Bronchial epithelial cell (primary cell): ENCODE data around the gene CAMTA1. TPM values are rescaled to one million over a fixed set of nuclear protein-coding genes. Genes with fewer than 3 reads are reported as not detected.

ENCODE experiments used
- DNase-seq: peaks from one replicate; pipeline ENCODE4 v3.0.0-alpha.2; 2010; ENCODE audit warnings: low read depth
- FAIRE-seq: peaks from 2 replicates; lab custom pipeline; 2011; peaks lifted over from hg19 to GRCh38; lab: Jason Lieb, UNC
- H3K27me3 ChIP-seq: 2 replicates; pipeline ENCODE4 v1.5.1; 2011; ENCODE audit warnings: low read length; ENCODE audit not compliant: control insufficient read depth, insufficient read depth
- H3K36me3 ChIP-seq: 2 replicates; pipeline ENCODE4 v1.5.1; 2011; ENCODE audit warnings: low read length; ENCODE audit not compliant: control insufficient read depth, insufficient read depth
- H3K4me3 ChIP-seq: 2 replicates; pipeline ENCODE4 v1.5.1; 2011; ENCODE audit warnings: mild to moderate bottlenecking, low read depth, low read length, control low read depth
- total RNA-seq: library from RNA; depleted of rRNA; stranded (reverse); fragments of >200 nt; gene quantifications from 2 replicates; pipeline ENCODE4 v1.2.1, GENCODE V29; 2014
- TF ChIP-seq, protein P1 (sequence below): IDR thresholded peaks from 2 replicates; pipeline ENCODE4 v1.5.1; 2011; ENCODE audit warnings: mild to moderate bottlenecking, moderate library complexity, low read length, control low read depth, inconsistent platforms; ENCODE audit not compliant: insufficient read depth, severe bottlenecking

CAMTA1 gene
- total RNA-seq, 1 donor from 2014 or later: 68.2 TPM

DNA sequence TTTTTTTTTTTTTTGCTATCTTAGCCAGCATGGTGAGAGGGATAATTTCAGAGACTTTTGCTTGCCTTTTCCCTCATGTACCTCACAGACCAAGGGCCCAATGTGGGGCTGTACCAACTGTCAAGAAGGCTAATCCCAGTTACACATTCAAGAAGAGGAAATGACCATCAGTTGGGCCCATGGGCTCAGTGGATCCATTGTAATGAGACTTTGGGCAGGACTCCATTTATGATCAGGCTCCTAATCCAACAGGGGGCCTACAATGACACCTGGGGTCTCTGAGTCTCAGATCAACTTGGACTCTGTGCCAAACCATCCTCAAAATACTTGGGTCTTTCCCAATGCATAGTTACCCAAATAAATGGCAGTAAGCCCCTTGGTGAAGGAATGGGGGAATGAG is 535.4 kb downstream of the CAMTA1 start:
- DNase-seq (no peak), FAIRE-seq (no peak)
- Histone ChIP-seq H3K4me3 (no peak overlapping the region), H3K27me3 (no peaks in the 10 kb centered on the region), H3K36me3 (no peaks in the 10 kb centered on the region)
- TF ChIP-seq, protein P1, sequence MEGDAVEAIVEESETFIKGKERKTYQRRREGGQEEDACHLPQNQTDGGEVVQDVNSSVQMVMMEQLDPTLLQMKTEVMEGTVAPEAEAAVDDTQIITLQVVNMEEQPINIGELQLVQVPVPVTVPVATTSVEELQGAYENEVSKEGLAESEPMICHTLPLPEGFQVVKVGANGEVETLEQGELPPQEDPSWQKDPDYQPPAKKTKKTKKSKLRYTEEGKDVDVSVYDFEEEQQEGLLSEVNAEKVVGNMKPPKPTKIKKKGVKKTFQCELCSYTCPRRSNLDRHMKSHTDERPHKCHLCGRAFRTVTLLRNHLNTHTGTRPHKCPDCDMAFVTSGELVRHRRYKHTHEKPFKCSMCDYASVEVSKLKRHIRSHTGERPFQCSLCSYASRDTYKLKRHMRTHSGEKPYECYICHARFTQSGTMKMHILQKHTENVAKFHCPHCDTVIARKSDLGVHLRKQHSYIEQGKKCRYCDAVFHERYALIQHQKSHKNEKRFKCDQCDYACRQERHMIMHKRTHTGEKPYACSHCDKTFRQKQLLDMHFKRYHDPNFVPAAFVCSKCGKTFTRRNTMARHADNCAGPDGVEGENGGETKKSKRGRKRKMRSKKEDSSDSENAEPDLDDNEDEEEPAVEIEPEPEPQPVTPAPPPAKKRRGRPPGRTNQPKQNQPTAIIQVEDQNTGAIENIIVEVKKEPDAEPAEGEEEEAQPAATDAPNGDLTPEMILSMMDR: no peak

DNA sequence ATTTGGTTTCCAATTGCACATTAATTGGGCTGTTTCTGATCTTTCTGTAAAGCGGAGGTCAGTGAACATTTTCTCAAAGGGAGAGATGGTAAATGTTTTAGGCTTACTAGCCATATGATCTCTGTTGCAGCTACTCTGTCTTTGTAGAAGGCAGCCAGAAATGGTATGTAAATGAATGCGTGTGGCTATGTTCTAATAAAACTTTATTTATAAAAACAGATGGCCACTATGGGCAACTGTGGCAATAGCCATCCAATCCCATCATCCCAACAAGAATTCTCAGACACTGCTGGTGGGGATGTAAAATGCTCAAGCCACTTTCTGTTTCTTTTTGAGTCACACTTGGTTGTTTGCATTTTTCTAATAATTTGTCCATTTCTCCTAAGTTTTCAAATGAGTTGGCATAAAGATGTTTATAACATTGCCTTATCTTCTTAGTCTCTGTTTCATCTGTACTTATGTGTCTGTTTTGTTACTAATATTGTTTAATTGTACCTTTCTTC is 537.1 kb downstream of the CAMTA1 start:
- FAIRE-seq (no peak), DNase-seq (no peak)
- TF ChIP-seq, protein P1: no peak
- Histone ChIP-seq H3K27me3 (no peaks in the 10 kb centered on the region), H3K36me3 (no peaks in the 10 kb centered on the region), H3K4me3 (no peak overlapping the region)

DNA sequence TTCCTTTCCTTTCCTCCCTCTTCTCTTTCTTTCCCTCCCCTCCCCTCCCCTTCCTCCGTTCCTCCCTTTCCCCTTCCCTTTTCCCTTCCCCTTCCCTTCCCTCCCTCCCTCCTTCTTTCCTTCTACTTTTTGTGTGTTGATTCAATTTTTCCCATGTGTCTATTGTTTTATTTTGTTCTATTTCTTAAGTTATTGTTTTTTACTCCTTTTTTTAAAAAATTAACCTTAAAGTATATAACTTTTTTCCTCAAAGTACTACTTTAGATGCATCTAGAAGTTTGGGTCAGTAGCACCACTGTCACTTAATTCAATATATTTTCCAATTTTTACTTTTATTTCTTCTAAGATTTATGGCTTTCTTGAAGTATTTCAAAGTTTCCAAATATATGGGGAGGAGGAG is 537.7 kb downstream of the CAMTA1 start:
- no peak for FAIRE-seq
- no peak for DNase-seq
- no peak overlapping the region for H3K4me3 ChIP-seq
- TF ChIP-seq, protein P1: no peak
- no peaks in the 10 kb centered on the region for H3K36me3 ChIP-seq
- H3K27me3 ChIP-seq: no peaks in the 10 kb centered on the region

DNA sequence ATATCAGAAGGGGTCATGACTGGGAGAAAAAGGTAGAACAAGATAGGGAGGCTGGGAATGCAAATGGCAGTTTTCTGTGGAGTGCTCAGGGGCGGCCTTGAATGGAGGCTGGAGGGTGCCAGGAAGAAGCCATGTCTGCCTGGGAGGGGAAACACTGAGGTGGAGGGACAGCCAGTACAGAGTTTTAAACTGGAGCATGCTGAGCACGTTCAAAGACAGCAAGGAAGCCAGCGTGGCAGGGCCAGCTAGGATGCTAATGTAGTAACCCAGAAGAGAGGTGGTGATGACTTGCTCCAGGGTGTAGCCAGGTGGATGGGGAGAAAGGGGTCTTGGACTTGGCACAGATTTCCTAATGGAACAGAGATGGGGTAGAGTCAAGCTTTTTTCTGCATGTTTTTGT is 540.0 kb downstream of the CAMTA1 start:
- no peak overlapping the region for H3K4me3 ChIP-seq
- no peaks in the 10 kb centered on the region for H3K36me3 ChIP-seq
- FAIRE-seq (no peak), DNase-seq (no peak)
- no peaks in the 10 kb centered on the region for H3K27me3 ChIP-seq
- TF ChIP-seq, protein P1: no peak

DNA sequence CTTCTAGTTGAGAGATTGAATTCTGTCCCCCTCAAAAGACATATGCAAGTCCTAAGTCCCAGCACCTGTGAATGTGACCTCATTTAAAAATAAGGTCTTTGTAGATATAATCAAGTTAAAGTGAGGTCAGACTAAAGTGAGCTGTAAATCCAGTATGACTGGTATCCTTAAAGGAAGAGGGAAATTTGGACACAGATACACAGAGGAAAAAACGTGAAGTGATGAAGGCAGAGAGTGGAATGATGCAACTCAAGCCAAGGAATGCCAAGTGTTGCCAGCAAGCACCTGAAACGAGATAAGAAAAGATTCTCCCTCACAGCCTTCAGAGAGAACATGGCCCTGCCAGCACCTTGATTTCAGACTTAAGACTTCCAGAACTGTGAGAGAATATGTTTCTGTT is 541.1 kb downstream of the CAMTA1 start:
- peak; percentile 66 for FAIRE-seq
- peak; percentile 6 for DNase-seq
- no peaks in the 10 kb centered on the region for H3K36me3 ChIP-seq
- H3K27me3 ChIP-seq: no peaks in the 10 kb centered on the region
- no peak overlapping the region for H3K4me3 ChIP-seq
- TF ChIP-seq, protein P1: no peak

DNA sequence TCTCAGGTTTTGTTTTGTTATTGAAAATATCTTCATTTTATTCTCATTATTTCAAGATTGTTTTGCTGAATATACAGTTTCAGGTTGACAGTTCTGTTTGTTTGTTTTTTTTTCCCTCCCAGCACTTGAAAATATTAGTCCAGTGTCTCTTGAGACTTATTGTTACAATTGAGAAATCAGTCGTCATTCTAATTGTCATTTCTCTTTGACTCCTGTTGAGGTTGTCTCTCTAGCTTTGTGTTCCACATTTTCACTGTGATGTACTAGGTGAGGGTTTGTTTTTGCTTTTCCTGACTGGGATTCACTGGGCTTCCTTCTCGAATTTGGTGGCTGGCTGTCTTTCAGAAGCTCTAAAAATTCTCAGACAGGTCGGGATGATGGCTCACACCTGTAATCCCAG is 542.6 kb downstream of the CAMTA1 start:
- FAIRE-seq (no peak), DNase-seq (no peak)
- H3K4me3 ChIP-seq: no peak overlapping the region
- no peaks in the 10 kb centered on the region for H3K36me3 ChIP-seq
- TF ChIP-seq, protein P1: no peak
- no peaks in the 10 kb centered on the region for H3K27me3 ChIP-seq
